ENCODE results near the gene KRTAP19-6. TPM values are rescaled to one million over a fixed set of nuclear protein-coding genes. Genes with fewer than 3 reads are reported as not detected.
"Not testable (repeated sequence)": the region's sequence is repeated elsewhere in the genome, so short reads cannot be mapped to it uniquely, and the experiment has no call there.

Gene KRTAP19-6
- polyA plus RNA-seq, 1 experiment = not detected

DNA sequence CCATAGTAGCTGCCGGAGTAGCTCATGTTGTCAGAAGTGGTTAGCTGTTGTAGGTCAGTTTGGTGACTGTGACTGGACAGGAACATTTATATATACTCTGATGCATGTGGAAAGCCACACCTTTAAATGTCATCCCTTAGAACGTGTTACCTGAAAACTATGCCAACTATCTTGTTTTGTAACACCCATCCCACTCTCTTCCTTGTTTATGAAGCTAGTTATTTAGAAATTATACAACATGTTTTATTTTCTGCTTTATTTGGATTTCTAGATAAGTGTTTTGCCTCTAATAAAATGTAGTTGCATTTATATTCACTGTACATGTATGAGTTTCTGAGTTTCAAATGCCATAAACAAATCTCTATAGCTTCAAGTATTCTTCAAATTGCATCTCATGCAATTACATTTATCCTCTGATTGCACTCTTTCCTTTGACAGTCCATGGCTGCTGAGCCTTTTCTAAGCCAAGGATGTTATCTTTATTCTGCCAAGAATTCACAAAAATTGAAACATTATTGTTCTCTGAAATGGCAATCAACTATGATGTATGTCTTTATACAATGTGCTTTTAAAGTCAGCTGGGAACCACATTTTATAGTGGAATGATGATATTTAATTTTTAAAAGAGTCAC, 19.7 kb upstream of the KRTAP19-6 start, which contains the start of gene KRTAP19-7:
Gene KRTAP19-7 (minus strand): TSS at position 51 of the 632 bp plus-strand sequence. CDS start 25 bp downstream, at position 26.
- Histone ChIP-seq H3K36me3 (ENCODE audit: control insufficient read depth, insufficient read depth, low read length) (no peaks in the 10 kb centered on the region), H3K27me3 (ENCODE audit: control insufficient read depth, insufficient read depth, low read length) (no peaks in the 10 kb centered on the region), H3K4me3 (ENCODE audit: low read depth, low read length) (no peak within 1 kb of the TSS)
- POLR2A ChIA-PET = no interaction called here
- DNase-seq (ENCODE audit: low read depth) = no peak
- TF ChIP-seq CTCF (IDR thresholded peaks at IDR 0.05; ENCODE audit: insufficient read depth, low read depth, low read length) = no peak
- CTCF ChIA-PET = no interaction called here

GRCh38 chr21:30555095-30555494, 13.4 kb upstream of the KRTAP19-6 start:
- TF ChIP-seq CTCF (IDR thresholded peaks at IDR 0.05; ENCODE audit: insufficient read depth, low read depth, low read length) = no peak
- Histone ChIP-seq H3K27me3 (ENCODE audit: control insufficient read depth, insufficient read depth, low read length) (no peaks in the 10 kb centered on the region), H3K36me3 (ENCODE audit: control insufficient read depth, insufficient read depth, low read length) (no peaks in the 10 kb centered on the region), H3K4me3 (ENCODE audit: low read depth, low read length) (no peak overlapping the region)
- ChIA-PET CTCF (interaction anchor here (0.6 kb wide), 1 partner anchor 218 kb away, joined by 3 read pairs; the partner anchor contains the start of gene KRTAP27-1), POLR2A (no interaction called here)
- DNase-seq (ENCODE audit: low read depth) = no peak

- TF ChIP-seq CTCF (IDR thresholded peaks at IDR 0.05; ENCODE audit: insufficient read depth, low read depth, low read length) = no peak
- ChIA-PET CTCF (no interaction called here), POLR2A (no interaction called here)
- Histone ChIP-seq H3K4me3 (ENCODE audit: low read depth, low read length) (no peak overlapping the region), H3K36me3 (ENCODE audit: control insufficient read depth, insufficient read depth, low read length) (no peaks in the 10 kb centered on the region), H3K27me3 (ENCODE audit: control insufficient read depth, insufficient read depth, low read length) (no peaks in the 10 kb centered on the region)
- DNase-seq (ENCODE audit: low read depth) = no peak
Observed at GRCh38 chr21:30552782-30553181, 11.1 kb upstream of the KRTAP19-6 start.

DNA sequence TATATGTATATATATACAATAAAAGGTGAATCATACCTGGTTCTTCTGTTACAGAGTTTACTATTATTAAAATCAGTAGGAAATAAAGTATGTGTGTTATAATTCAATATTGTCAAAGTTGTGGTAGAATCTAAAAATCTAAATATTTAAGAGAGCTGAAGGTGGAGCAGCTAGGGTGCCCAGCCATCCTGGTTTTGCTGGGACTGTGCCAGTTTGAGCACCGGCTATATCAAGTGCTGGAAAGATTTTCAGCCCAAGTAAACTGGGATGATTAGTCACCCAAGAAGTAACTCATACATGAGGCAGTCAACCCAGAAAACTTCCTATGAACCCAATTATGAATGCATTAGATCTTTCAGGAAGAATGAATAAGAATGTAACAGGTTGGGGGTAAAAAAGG, 22.8 kb downstream of the KRTAP19-6 start:
- no peaks in the 10 kb centered on the region for H3K36me3 ChIP-seq (ENCODE audit: control insufficient read depth, insufficient read depth, low read length)
- no peak for TF ChIP-seq CTCF (IDR thresholded peaks at IDR 0.05; ENCODE audit: insufficient read depth, low read depth, low read length)
- no peaks in the 10 kb centered on the region for H3K27me3 ChIP-seq (ENCODE audit: control insufficient read depth, insufficient read depth, low read length)
- CTCF ChIA-PET = no interaction called here
- POLR2A ChIA-PET = no interaction called here
- no peak overlapping the region for H3K4me3 ChIP-seq (ENCODE audit: low read depth, low read length)
- DNase-seq (ENCODE audit: low read depth) = no peak

DNA sequence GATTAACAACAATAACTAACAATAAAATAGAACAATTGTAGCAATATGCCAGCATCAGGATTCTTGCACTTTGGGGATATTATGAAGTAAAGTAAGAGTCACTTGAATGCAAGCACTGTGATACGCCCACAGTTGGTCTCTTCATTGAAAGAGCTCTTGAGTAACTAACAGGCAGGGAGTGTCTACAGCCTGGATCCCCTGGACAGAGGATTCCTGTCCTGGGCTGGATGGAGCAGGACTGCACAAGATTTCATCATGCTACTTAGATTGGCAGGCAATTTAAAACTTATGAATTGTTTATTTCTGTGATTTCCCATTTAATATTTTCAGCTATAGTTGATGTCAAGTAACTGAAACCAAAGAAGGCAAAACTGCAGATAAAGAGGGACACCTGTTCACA, 26.0 kb downstream of the KRTAP19-6 start:
- TF ChIP-seq CTCF (IDR thresholded peaks at IDR 0.05; ENCODE audit: insufficient read depth, low read depth, low read length) = no peak
- no peaks in the 10 kb centered on the region for H3K36me3 ChIP-seq (ENCODE audit: control insufficient read depth, insufficient read depth, low read length)
- ChIA-PET CTCF (interaction anchor here (0.7 kb wide), 1 partner anchor 19 kb away, joined by 3 read pairs; no protein-coding TSS in a partner anchor), POLR2A (no interaction called here)
- H3K4me3 ChIP-seq (ENCODE audit: low read depth, low read length) = no peak overlapping the region
- DNase-seq (ENCODE audit: low read depth) = no peak
- H3K27me3 ChIP-seq (ENCODE audit: control insufficient read depth, insufficient read depth, low read length) = no peaks in the 10 kb centered on the region

DNA sequence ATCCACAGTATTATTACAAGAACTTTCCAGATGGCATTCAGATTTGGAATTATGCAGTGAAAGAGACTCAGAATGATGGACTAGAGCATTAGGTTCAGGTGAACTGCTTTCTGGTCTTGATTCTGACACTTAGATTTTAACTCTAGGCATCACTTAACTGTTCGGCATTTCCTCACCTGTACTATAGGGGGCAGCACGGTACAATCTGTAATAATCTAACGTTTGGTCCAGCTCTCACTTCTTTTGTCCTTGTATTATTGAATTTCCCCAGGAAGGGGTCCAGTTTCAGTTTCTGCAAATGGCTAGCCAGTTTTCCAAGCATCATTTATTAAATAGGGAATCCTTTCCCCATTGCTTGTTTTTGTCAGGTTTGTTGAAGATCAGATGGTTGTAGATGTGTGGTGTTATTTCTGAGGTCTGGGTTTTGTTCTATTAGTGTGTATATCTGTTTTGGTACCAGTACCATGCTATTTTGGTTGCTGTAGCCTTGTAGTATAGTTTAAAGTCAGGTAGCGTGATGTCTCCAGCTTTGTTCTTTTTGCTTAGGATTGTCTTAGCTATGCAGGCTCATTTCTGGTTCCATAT, 36.0 kb downstream of the KRTAP19-6 start:
- CTCF ChIA-PET; DNase-seq (ENCODE audit: low read depth); H3K4me3 ChIP-seq (ENCODE audit: low read depth, low read length); H3K27me3 ChIP-seq (ENCODE audit: control insufficient read depth, insufficient read depth, low read length); H3K36me3 ChIP-seq (ENCODE audit: control insufficient read depth, insufficient read depth, low read length); POLR2A ChIA-PET: not testable (repeated sequence)
